Measurements from ENCODE around the gene GOLGA2. TPM values are rescaled to one million over a fixed set of nuclear protein-coding genes. Genes with fewer than 3 reads are reported as not detected.

GOLGA2 gene
- total RNA-seq, 2 experiments from 2014 or later = 44.3 to 48.3 TPM

DNA sequence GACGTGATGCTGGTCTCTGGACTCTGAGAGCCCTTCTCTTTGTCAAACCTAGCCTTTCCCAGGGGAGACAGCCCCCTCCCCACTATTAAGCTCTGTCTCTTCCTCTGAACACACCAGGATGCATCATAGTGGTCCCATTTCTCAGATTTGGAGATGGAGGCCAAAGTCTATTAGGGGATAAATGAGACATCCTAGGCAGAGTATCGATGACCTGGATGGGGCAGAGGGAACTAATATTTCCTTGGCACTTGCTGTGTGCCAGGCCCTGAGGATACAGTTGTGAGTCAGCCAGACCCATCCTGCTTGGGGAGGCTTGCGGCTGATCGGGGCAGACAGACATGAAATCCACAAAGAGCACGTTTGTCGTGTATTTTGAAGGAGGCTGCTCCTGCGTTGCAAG, 67.4 kb downstream of the GOLGA2 start:
- H3K36me3 Mint-ChIP-seq (ENCODE audit: low read depth) = no peaks in the 10 kb centered on the region
- no peak overlapping the region for H3K27ac Mint-ChIP-seq
- H3K4me3 ChIP-seq (ENCODE audit: low read length) = no peak overlapping the region
- H3K4me3 Mint-ChIP-seq = no peak overlapping the region
- peaks cover 24% of the 10 kb centered on the region for H3K27me3 Mint-ChIP-seq
- no peak for ATAC-seq (ENCODE audit: poor library complexity)
- H3K9me3 ChIP-seq (ENCODE audit: control insufficient read depth in 1 of 2, insufficient read depth in 1 of 2, low read length in 2 of 2) = no peaks in the 10 kb centered on the region
- H3K36me3 ChIP-seq (ENCODE audit: insufficient read depth, low read length) = no peaks in the 10 kb centered on the region
- TF ChIP-seq, protein P1, sequence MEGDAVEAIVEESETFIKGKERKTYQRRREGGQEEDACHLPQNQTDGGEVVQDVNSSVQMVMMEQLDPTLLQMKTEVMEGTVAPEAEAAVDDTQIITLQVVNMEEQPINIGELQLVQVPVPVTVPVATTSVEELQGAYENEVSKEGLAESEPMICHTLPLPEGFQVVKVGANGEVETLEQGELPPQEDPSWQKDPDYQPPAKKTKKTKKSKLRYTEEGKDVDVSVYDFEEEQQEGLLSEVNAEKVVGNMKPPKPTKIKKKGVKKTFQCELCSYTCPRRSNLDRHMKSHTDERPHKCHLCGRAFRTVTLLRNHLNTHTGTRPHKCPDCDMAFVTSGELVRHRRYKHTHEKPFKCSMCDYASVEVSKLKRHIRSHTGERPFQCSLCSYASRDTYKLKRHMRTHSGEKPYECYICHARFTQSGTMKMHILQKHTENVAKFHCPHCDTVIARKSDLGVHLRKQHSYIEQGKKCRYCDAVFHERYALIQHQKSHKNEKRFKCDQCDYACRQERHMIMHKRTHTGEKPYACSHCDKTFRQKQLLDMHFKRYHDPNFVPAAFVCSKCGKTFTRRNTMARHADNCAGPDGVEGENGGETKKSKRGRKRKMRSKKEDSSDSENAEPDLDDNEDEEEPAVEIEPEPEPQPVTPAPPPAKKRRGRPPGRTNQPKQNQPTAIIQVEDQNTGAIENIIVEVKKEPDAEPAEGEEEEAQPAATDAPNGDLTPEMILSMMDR (IDR thresholded peaks at IDR 0.05) = no peak
- intact Hi-C loops (cut with DNase I, micrococcal nuclease) = no loop called here
- ChIA-PET POLR2A (no interaction called here), CTCF (no interaction called here)
- H3K4me1 Mint-ChIP-seq (ENCODE audit: low read depth) = no peaks in the 10 kb centered on the region
- H3K27ac ChIP-seq (ENCODE audit: low read depth in 1 of 2, low read length in 2 of 2) = no peak overlapping the region
- no peaks in the 10 kb centered on the region for H3K9me3 Mint-ChIP-seq
- H3K4me1 ChIP-seq (ENCODE audit: insufficient read depth, low read length) = peaks cover 11% of the 10 kb centered on the region
- peaks cover 11 to 17% of the 10 kb centered on the region in 2 experiments for H3K27me3 ChIP-seq (ENCODE audit: control insufficient read depth in 1 of 2, insufficient read depth in 2 of 2, low read length in 2 of 2)
- no peak for DNase-seq

DNA sequence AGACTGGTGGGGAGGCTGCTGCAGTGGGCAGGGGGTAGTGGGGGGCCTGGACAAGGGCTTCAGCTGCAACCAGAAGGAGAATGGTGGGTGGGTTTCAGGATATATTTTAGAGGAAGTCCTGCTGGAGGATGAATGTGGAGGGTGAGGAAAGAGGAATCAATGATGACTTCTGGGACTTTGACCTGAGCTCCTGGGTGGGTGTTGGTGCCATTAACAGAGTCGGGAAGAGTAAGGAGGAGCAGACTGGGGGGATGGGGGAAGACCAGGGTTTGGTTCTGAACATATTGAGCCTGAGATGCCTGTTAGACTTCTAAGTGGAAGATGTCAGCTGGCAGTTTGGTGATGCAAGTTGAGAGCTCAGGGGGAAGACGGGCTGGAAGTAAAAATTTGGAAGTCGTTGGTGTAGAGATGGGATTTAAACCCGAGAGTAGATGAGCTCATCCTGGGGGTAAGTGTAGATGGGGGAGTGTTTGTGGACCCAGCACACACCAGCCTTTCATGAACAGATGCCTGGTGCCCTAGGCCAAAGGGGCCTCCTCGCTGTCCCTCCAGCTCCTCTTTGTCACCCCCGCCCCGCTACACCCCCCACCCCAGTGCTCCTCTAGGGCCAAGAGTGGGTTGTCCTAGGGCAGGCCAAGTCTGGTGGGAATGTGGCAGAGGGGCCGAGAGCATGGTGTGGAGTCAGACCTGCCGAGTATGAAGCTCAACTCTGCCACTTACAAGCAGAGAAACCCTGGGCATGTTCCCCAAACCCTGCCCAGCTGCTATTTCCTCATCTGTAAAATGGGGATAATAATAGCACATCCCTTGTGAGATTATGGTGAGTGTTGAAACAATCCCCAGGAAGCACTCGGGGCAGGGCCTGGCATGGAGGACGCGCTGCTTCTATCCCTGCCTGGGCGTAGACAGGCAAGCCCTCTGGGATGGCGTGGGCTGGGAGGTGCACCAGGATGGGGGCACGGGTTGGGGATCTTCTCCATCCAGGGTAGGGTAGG, 68.6 kb downstream of the GOLGA2 start:
- Mint-ChIP-seq H3K36me3 (ENCODE audit: low read depth) (no peaks in the 10 kb centered on the region), H3K4me1 (ENCODE audit: low read depth) (peaks cover 5% of the 10 kb centered on the region), H3K27me3 (peaks cover 22% of the 10 kb centered on the region), H3K9me3 (no peaks in the 10 kb centered on the region), H3K27ac (no peak overlapping the region), H3K4me3 (no peak overlapping the region)
- H3K27me3 ChIP-seq (ENCODE audit: control insufficient read depth in 1 of 2, insufficient read depth in 2 of 2, low read length in 2 of 2) = peaks cover 11 to 17% of the 10 kb centered on the region in 2 experiments
- peaks cover 17% of the 10 kb centered on the region for H3K4me1 ChIP-seq (ENCODE audit: insufficient read depth, low read length)
- DNase-seq (no peak), ATAC-seq (ENCODE audit: poor library complexity) (no peak)
- H3K4me3 ChIP-seq (ENCODE audit: low read length) = no peak overlapping the region
- CTCF ChIA-PET = interaction anchor here (1.3 kb wide), 1 partner anchor 16 kb away, joined by 3 read pairs; the partner anchor contains the start of gene CIZ1
- no peaks in the 10 kb centered on the region for H3K9me3 ChIP-seq (ENCODE audit: control insufficient read depth in 1 of 2, insufficient read depth in 1 of 2, low read length in 2 of 2)
- no peak overlapping the region for H3K27ac ChIP-seq (ENCODE audit: low read depth in 1 of 2, low read length in 2 of 2)
- POLR2A ChIA-PET = interaction anchor here (1.1 kb wide), 1 partner anchor 16 kb away, joined by 3 read pairs; the partner anchor contains the start of gene CIZ1
- TF ChIP-seq, protein P1 (IDR thresholded peaks at IDR 0.05) = no peak
- H3K36me3 ChIP-seq (ENCODE audit: insufficient read depth, low read length) = no peaks in the 10 kb centered on the region
- intact Hi-C loops (cut with DNase I, micrococcal nuclease) = no loop called here

DNA sequence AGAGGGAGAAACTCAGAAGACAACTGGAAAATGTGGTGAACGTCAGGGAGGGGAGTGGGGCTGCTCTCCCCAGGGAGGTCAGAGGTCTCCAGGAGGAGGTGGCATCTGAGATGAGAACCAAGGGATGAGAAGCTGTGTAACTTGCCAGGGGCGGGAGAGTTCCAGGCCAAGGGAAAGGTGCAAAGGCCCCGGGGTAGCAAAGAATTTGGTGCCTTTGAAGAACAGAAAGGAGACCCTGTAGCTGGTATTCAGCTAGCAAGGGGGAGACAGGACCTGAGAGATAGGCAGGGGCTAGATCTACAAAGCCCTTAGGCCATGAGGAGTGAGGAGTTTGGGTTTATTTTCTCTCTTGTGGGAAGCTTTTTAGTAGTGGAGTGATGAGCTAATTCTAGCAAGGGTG, 69.3 kb downstream of the GOLGA2 start:
- no peak overlapping the region for H3K27ac ChIP-seq (ENCODE audit: low read depth in 1 of 2, low read length in 2 of 2)
- H3K36me3 Mint-ChIP-seq (ENCODE audit: low read depth) = no peaks in the 10 kb centered on the region
- no peaks in the 10 kb centered on the region for H3K9me3 ChIP-seq (ENCODE audit: control insufficient read depth in 1 of 2, insufficient read depth in 1 of 2, low read length in 2 of 2)
- H3K4me3 Mint-ChIP-seq = no peak overlapping the region
- no peak overlapping the region for H3K4me3 ChIP-seq (ENCODE audit: low read length)
- H3K27ac Mint-ChIP-seq = no peak overlapping the region
- ATAC-seq (ENCODE audit: poor library complexity) (no peak), DNase-seq (no peak)
- intact Hi-C loops (cut with DNase I, micrococcal nuclease) = no loop called here
- POLR2A ChIA-PET = interaction anchor here (1.1 kb wide), 1 partner anchor 16 kb away, joined by 3 read pairs; the partner anchor contains the start of gene CIZ1
- H3K4me1 Mint-ChIP-seq (ENCODE audit: low read depth) = peaks cover 5% of the 10 kb centered on the region
- peaks cover 20% of the 10 kb centered on the region for H3K27me3 Mint-ChIP-seq
- H3K9me3 Mint-ChIP-seq = no peaks in the 10 kb centered on the region
- H3K36me3 ChIP-seq (ENCODE audit: insufficient read depth, low read length) = no peaks in the 10 kb centered on the region
- CTCF ChIA-PET = no interaction called here
- peaks cover 11 to 17% of the 10 kb centered on the region in 2 experiments for H3K27me3 ChIP-seq (ENCODE audit: control insufficient read depth in 1 of 2, insufficient read depth in 2 of 2, low read length in 2 of 2)
- TF ChIP-seq, protein P1 (IDR thresholded peaks at IDR 0.05) = no peak
- H3K4me1 ChIP-seq (ENCODE audit: insufficient read depth, low read length) = peaks cover 17% of the 10 kb centered on the region

Small RNA genes lying within 50 kb of the gene (microRNA-seq; reads per million reads assigned to microRNA genes)
- gene MIR199B (ENCODE audit: borderline microRNAs expressed, borderline replicate concordance) (28.9 reads per million, percentile 54 among the genes with 10 or more reads in this experiment), gene MIR3154 (ENCODE audit: borderline microRNAs expressed, borderline replicate concordance) (not detected)

Other genes starting within 250 kb of the GOLGA2 start
- gene NAIF1, start 208.7 kb downstream of the GOLGA2 start, total RNA-seq = 10 to 100 TPM; 11.5 to 16.8 TPM
- gene SLC25A25, start 207.8 kb downstream of the GOLGA2 start, total RNA-seq = 10 to 100 TPM; 16.9 to 17.7 TPM
- gene PTGES2, start 148.3 kb downstream of the GOLGA2 start, total RNA-seq = 10 to 100 TPM; 43.7 to 43.8 TPM
- not detected for gene LCN2, start 126.6 kb downstream of the GOLGA2 start, total RNA-seq
- 10 to 100 TPM; 53.6 to 55.9 TPM for gene BBLN, start 115.7 kb downstream of the GOLGA2 start, total RNA-seq
- 100 to 1,000 TPM; 106 to 107 TPM for gene CIZ1, start 84.4 kb downstream of the GOLGA2 start, total RNA-seq
- gene DNM1, start 72.6 kb downstream of the GOLGA2 start, total RNA-seq = 1 to 10 TPM; 1.8 to 2.5 TPM
- gene SWI5, start 269 bp upstream of the GOLGA2 start, total RNA-seq = 1 to 10 TPM; 3.0 to 4.1 TPM
- gene TRUB2, start 46.4 kb upstream of the GOLGA2 start, total RNA-seq = 1 to 10 TPM; 4.8 to 6.5 TPM
- 10 to 100 TPM; 20.7 to 21.7 TPM for gene COQ4, start 46.8 kb upstream of the GOLGA2 start, total RNA-seq
- 1 to 10 TPM; 2.2 to 3.1 TPM for gene SLC27A4, start 64.5 kb upstream of the GOLGA2 start, total RNA-seq
- gene URM1, start 95.4 kb upstream of the GOLGA2 start, total RNA-seq = 10 to 100 TPM; 28.4 to 28.8 TPM
- under 1 TPM; 0.30 to 0.31 TPM for gene CERCAM, start 144.8 kb upstream of the GOLGA2 start, total RNA-seq
- 10 to 100 TPM; 18.3 to 21.3 TPM for gene ODF2, start 180.0 kb upstream of the GOLGA2 start, total RNA-seq
- 1 to 10 TPM; 8.0 to 8.4 TPM for gene GLE1, start 228.7 kb upstream of the GOLGA2 start, total RNA-seq

Measured in CD4-positive, alpha-beta T cell (primary cell).